A549 (cell line): ENCODE results near the gene PIK3R1. TPM values are rescaled to one million over a fixed set of nuclear protein-coding genes. Genes with fewer than 3 reads are reported as not detected.

Source experiments
- ATAC-seq, 2 experiments: fragments of 200-7000 bp in 1 of 2; fragments of >200 bp in 1 of 2; cut with Nextera tagmentation in 1 of 2; cut with Tn5 transposase in 1 of 2; 3 replicates each; pipeline versions ENCODE4 v1.8.0 to v1.9.1; 2018 to 2020; ENCODE audit warnings: mild to moderate bottlenecking in 1 of 2, moderate library complexity in 1 of 2
- CTCF ChIA-PET: fragments of 300-600 bp; sonication (Branson Sonifier 250); formaldehyde crosslinking; extraction: SDS; loops from one replicate; lab custom pipeline; 2021; ENCODE audit warnings: antibody characterized with exemption, inconsistent platforms; lab: Yijun Ruan, JAX
- POLR2A ChIA-PET: fragments of 350-600 bp; formaldehyde crosslinking; extraction: SDS; loops from one replicate; lab custom pipeline; 2021; ENCODE audit warnings: antibody characterized with exemption, inconsistent platforms; lab: Yijun Ruan, JAX
- DNase-seq, 2 experiments: peaks; one replicate each; pipeline versions ENCODE4 v3.0.0 to v3.0.0-alpha.2; 2011 to 2016; ENCODE audit warnings: low read depth in 1 of 2, low spot score in 1 of 2
- FAIRE-seq: peaks from 2 replicates; lab custom pipeline; 2011; peaks lifted over from hg19 to GRCh38; lab: Jason Lieb, UNC
- H3K27ac ChIP-seq, 2 experiments: fragments of >200 bp; sonication (Bioruptor Twin); formaldehyde crosslinking; 3 replicates each; pipeline ENCODE4 v1.5.1; 2016 to 2017
- H3K4me1 ChIP-seq: fragments of >200 bp; sonication (Bioruptor Twin); formaldehyde crosslinking; 3 replicates; pipeline ENCODE4 v1.6.1; 2016
- H3K4me2 ChIP-seq: fragments of >200 bp; sonication (Bioruptor Twin); formaldehyde crosslinking; 3 replicates; pipeline ENCODE4 v1.6.1; 2016
- H3K4me3 ChIP-seq: fragments of >200 bp; sonication (Bioruptor Twin); formaldehyde crosslinking; 3 replicates; pipeline ENCODE4 v1.5.1; 2016
- H3K9me3 ChIP-seq: fragments of >200 bp; sonication (Bioruptor Twin); formaldehyde crosslinking; 3 replicates; pipeline ENCODE4 v1.6.1; 2016
- BCL3 ChIP-seq: fragments of >200 bp; sonication (Bioruptor Twin); formaldehyde crosslinking; IDR thresholded peaks from 3 replicates; pipeline ENCODE4 v1.6.1; 2016
- CHD4 ChIP-seq: fragments of 200-600 bp; sonication (generic); IDR thresholded peaks from 2 replicates; pipeline ENCODE4 v1.6.1; 2016; ENCODE audit warnings: antibody characterized with exemption, mild to moderate bottlenecking, borderline replicate concordance
- ELK1 ChIP-seq: fragments of 150-350 bp; IDR thresholded peaks from 2 replicates; pipeline ENCODE4 v1.6.1; 2014; ENCODE audit warnings: low read depth, mild to moderate bottlenecking, low read length
- EP300 ChIP-seq, 2 experiments: fragments of >200 bp; sonication (Bioruptor Twin); formaldehyde crosslinking; IDR thresholded peaks; 2 replicates in 1 of 2; 3 replicates in 1 of 2; pipeline ENCODE4 v1.6.1; 2016 to 2017
- FOSB ChIP-seq: fragments of 250-450 bp; sonication (Bioruptor Pico); IDR thresholded peaks from 2 replicates; pipeline ENCODE4 v1.5.0; 2020; ENCODE audit warnings: mild to moderate bottlenecking, moderate library complexity
- FOXS1 ChIP-seq: fragments of 250-450 bp; sonication (Bioruptor Pico); IDR thresholded peaks from 2 replicates; pipeline ENCODE4 v1.5.0; 2020; ENCODE audit warnings: mild to moderate bottlenecking, moderate library complexity
- GATA3 ChIP-seq: IDR thresholded peaks from 2 replicates; pipeline ENCODE4 v1.6.1; 2012; ENCODE audit warnings: borderline replicate concordance
- HDAC2 ChIP-seq: fragments of 200-600 bp; sonication (generic); IDR thresholded peaks from 2 replicates; pipeline ENCODE4 v1.6.1; 2016
- HOXB13 ChIP-seq: fragments of 250-450 bp; sonication (Bioruptor Pico); IDR thresholded peaks from 2 replicates; pipeline ENCODE4 v1.5.0; 2020; ENCODE audit warnings: low read depth, mild to moderate bottlenecking, moderate library complexity
- JUN ChIP-seq, 2 experiments: fragments of >200 bp; sonication (Bioruptor Twin); formaldehyde crosslinking; IDR thresholded peaks; 2 replicates in 1 of 2; 3 replicates in 1 of 2; pipeline ENCODE4 v1.6.1; 2016 to 2017
- JUNB ChIP-seq: fragments of >200 bp; sonication (Bioruptor Twin); formaldehyde crosslinking; IDR thresholded peaks from 2 replicates; pipeline ENCODE4 v1.6.1; 2016
- KDM1A ChIP-seq: fragments of 200-600 bp; sonication (generic); IDR thresholded peaks from 2 replicates; pipeline ENCODE4 v1.6.1; 2016; ENCODE audit warnings: low read depth, mild to moderate bottlenecking
- KDM5A ChIP-seq: fragments of 200-600 bp; sonication (generic); IDR thresholded peaks from 2 replicates; pipeline ENCODE4 v1.6.1; 2016; ENCODE audit warnings: antibody characterized with exemption, mild to moderate bottlenecking
- MAX ChIP-seq: IDR thresholded peaks from 2 replicates; pipeline ENCODE4 v1.6.1; 2012
- MAZ ChIP-seq: fragments of 150-350 bp; IDR thresholded peaks from 2 replicates; pipeline ENCODE4 v1.6.1; 2014; ENCODE audit warnings: antibody characterized with exemption, low read depth, low read length, borderline replicate concordance
- MYC ChIP-seq: IDR thresholded peaks from 2 replicates; pipeline ENCODE4 v1.6.1; 2012; ENCODE audit warnings: mild to moderate bottlenecking, inconsistent platforms, low read length, improper control_type of control experiment, borderline replicate concordance
- NFE2L2 ChIP-seq: fragments of 150-350 bp; conservative IDR thresholded peaks from 2 replicates; pipeline ENCODE4 v1.6.1; 2014; ENCODE audit warnings: low read length
- PBX3 ChIP-seq: IDR thresholded peaks from 2 replicates; pipeline ENCODE4 v1.6.1; 2012
- RAD21 ChIP-seq, 2 experiments: fragments of >200 bp in 1 of 2; sonication (Bioruptor Twin) in 1 of 2; formaldehyde crosslinking in 1 of 2; IDR thresholded peaks in 1 of 2; conservative IDR thresholded peaks in 1 of 2; 2 replicates in 1 of 2; 3 replicates in 1 of 2; pipeline ENCODE4 v1.6.1; 2012 to 2018; ENCODE audit warnings: inconsistent platforms in 1 of 2
- RARB ChIP-seq: fragments of 250-450 bp; sonication (Bioruptor Pico); IDR thresholded peaks from 2 replicates; pipeline ENCODE4 v1.8.0; 2021; ENCODE audit warnings: mild to moderate bottlenecking, moderate library complexity
- RCOR1 ChIP-seq: fragments of 150-350 bp; IDR thresholded peaks from 2 replicates; pipeline ENCODE4 v1.6.1; 2014; ENCODE audit warnings: antibody characterized with exemption, low read length, low read depth
- RNF2 ChIP-seq: fragments of 200-600 bp; sonication (generic); IDR thresholded peaks from 2 replicates; pipeline ENCODE4 v1.6.1; 2016; ENCODE audit warnings: low read depth, mild to moderate bottlenecking, antibody characterized with exemption, moderate library complexity, borderline replicate concordance
- TFCP2L1 ChIP-seq: fragments of 250-450 bp; sonication (Bioruptor Pico); IDR thresholded peaks from 2 replicates; pipeline ENCODE4 v1.5.0; 2021; ENCODE audit warnings: mild to moderate bottlenecking
- TP53 ChIP-seq: fragments of 250-450 bp; sonication (Bioruptor Pico); IDR thresholded peaks from 2 replicates; pipeline ENCODE4 v1.5.0; 2021; ENCODE audit warnings: mild to moderate bottlenecking, moderate library complexity
- ZNF302 ChIP-seq: fragments of 250-450 bp; sonication (Bioruptor Pico); IDR thresholded peaks from 2 replicates; pipeline ENCODE4 v1.9.0; 2021; ENCODE audit warnings: inconsistent platforms, mild to moderate bottlenecking, moderate library complexity
- WGBS: methylation state at CpG from one replicate; pipeline ENCODE4 v1.1.6; 2017; ENCODE audit errors: missing lambda C conversion rate; 5-methylcytosine and 5-hydroxymethylcytosine counted together
- polyA plus RNA-seq, 4 experiments: library from polyadenylated mRNA; depleted of rRNA in 3 of 4; stranded (reverse); fragments of >200 nt; fragmentation: RNase III in 1 of 4; extraction: RNeasy Plus Mini Kit Qiagen cat#74134 plus additional on column Dnase treatment in 1 of 4; gene quantifications; 2 replicates in 3 of 4; 3 replicates in 1 of 4; pipeline ENCODE4 v1.2.3, GENCODE V29; 2011 to 2017

PIK3R1 gene
- polyA plus RNA-seq, 2 of the 4 experiments (the other 2 are of a cell fraction): 5.5 to 5.7 TPM

- no peaks in the 10 kb centered on the region for H3K9me3 ChIP-seq
- 86% methylated on average over 4 of the region's 4 CpGs for WGBS
These were observed 13.9 kb downstream of the PIK3R1 start for GRCh38 chr5:68229416-68229815.

GRCh38 chr5:68230285-68230684 is 14.7 kb downstream of the PIK3R1 start:
- ChIA-PET POLR2A (interaction anchor here (0.6 kb wide), 1 partner anchor 15 kb away, joined by 3 read pairs; the partner anchor contains the start of gene PIK3R1), CTCF (interaction anchor here (0.9 to 1.5 kb wide), 2 partner anchors 17 to 34 kb away, joined by 3 to 4 read pairs; no protein-coding TSS in a partner anchor)
- Histone ChIP-seq H3K4me3 (no peak overlapping the region), H3K4me1 (peaks cover 6% of the 10 kb centered on the region)
- ATAC-seq (no peak), FAIRE-seq (no peak)
- TF ChIP-seq PBX3 (no peak), RCOR1 (no peak), JUN (IDR thresholded peaks at IDR 0.05) (no peak), JUNB (no peak), TFCP2L1 (CRISPR knock-in tag) (no peak), KDM1A (no peak), MAZ (no peak), RAD21 (conservative IDR thresholded peaks at IDR 0.05 in 1 of 2, IDR thresholded peaks at IDR 0.05 in 1 of 2) (no peak), BCL3 (no peak)
- TF ChIP-seq, all 56 proteins: peak for 0
- DNase-seq: no peak
- WGBS: 60% methylated on average over 1 of the region's 1 CpG
- no peaks in the 10 kb centered on the region for H3K9me3 ChIP-seq
- H3K27ac ChIP-seq: no peak overlapping the region
- no peak overlapping the region for H3K4me2 ChIP-seq

More at GRCh38 chr5:68229416-68229815, 13.9 kb downstream of the PIK3R1 start:
- ChIA-PET POLR2A (no interaction called here), CTCF (interaction anchor here (1.1 to 1.5 kb wide), 2 partner anchors 13 to 16 kb away, joined by 4 read pairs; no protein-coding TSS in a partner anchor)
- Histone ChIP-seq H3K27ac (no peak overlapping the region), H3K4me2 (no peak overlapping the region), H3K4me3 (no peak overlapping the region), H3K4me1 (peaks cover 14% of the 10 kb centered on the region)
- TF ChIP-seq HDAC2: no peak
- TF ChIP-seq EP300 (IDR thresholded peaks at IDR 0.05): no peak
- TF ChIP-seq RARB: no peak
- ATAC-seq: no peak
- FAIRE-seq: no peak
- no peak for DNase-seq

GRCh38 chr5:68231414-68232076 is 16.0 kb downstream of the PIK3R1 start:
- H3K4me2 ChIP-seq: no peak overlapping the region
- no peaks in the 10 kb centered on the region for H3K4me1 ChIP-seq
- ChIA-PET POLR2A (no interaction called here), CTCF (no interaction called here)
- no peak for ATAC-seq
- FAIRE-seq: no peak
- no peak overlapping the region for H3K27ac ChIP-seq
- 94% methylated on average over 5 of the region's 5 CpGs for WGBS
- H3K4me3 ChIP-seq: no peak overlapping the region
- no peak for DNase-seq
- no peaks in the 10 kb centered on the region for H3K9me3 ChIP-seq
- TF ChIP-seq ELK1 (no peak), RNF2 (no peak), FOXS1 (CRISPR knock-in tag) (no peak), MYC (no peak), HOXB13 (no peak), MAX (no peak), PBX3 (no peak), TP53 (CRISPR knock-in tag) (no peak), FOSB (CRISPR knock-in tag) (no peak), NFE2L2 (no peak), CHD4 (no peak), KDM5A (no peak), RCOR1 (no peak), GATA3 (no peak), HDAC2 (no peak), ZNF302 (no peak)
